NCI-H524 (cell line): ENCODE measurements around the gene SLC5A5.

Source experiments
- DNase-seq, 2 experiments: peaks; one replicate each; lab custom pipeline; 2025; lab: John Stamatoyannopoulos, UW

Gene SLC5A5

DNA sequence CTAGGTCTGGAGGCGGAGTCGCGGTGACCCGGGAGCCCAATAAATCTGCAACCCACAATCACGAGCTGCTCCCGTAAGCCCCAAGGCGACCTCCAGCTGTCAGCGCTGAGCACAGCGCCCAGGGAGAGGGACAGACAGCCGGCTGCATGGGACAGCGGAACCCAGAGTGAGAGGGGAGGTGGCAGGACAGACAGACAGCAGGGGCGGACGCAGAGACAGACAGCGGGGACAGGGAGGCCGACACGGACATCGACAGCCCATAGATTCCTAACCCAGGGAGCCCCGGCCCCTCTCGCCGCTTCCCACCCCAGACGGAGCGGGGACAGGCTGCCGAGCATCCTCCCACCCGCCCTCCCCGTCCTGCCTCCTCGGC, at the start of gene SLC5A5:
TSS of gene SLC5A5 (plus strand) at position 68 of the 373 bp plus-strand sequence. CDS start 375 bp downstream, outside the sequence.
- DNase-seq: peak; percentile 31 to 64

DNA sequence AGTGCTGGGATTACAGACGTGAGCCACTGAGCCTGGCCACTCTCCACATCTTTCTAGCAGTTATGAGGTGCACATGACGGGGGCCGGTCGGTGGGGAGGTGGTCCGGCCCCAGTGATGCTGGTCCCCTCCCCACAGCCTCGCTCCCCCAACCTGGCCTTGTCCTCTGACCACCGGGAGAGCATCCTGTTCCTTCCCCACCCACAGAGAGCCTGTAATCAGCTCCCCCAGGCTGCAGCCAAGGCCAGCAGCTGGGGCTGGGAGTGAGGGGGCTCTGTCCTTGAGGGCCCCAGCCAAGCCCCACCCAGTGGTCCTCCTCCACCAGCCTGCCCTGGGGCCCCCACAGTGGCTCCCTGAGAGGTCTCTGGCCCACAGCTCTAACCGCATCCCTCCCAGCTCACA, 47.4 kb upstream of the SLC5A5 start:
- DNase-seq: no peak

DNA sequence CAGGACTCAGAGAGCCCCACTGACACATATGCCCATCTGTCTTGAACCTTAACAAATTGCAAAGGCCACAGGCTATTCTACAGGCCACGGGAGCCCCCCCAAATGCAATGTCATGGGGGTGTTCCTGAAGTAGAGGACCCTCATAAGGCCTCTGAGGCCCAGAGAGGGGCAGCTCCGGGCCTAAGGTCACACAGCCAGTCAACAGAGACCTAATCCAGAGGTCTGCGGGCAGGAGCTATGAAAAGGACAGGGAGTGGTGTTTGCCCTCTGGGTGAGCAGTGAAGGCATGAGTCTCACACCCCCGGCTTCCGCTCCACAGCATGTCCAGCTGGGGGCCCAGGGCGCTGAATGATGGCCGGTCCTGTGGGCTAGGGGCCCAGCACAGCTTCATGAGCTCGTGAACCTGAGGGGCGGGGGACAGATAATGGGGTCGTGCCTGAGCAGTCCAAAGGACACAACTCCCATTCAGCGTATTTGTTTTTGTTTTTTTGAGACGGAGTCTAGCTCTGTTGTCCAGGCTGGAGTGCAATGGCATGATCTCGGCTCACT, 45.2 kb upstream of the SLC5A5 start:
- DNase-seq: no peak

DNA sequence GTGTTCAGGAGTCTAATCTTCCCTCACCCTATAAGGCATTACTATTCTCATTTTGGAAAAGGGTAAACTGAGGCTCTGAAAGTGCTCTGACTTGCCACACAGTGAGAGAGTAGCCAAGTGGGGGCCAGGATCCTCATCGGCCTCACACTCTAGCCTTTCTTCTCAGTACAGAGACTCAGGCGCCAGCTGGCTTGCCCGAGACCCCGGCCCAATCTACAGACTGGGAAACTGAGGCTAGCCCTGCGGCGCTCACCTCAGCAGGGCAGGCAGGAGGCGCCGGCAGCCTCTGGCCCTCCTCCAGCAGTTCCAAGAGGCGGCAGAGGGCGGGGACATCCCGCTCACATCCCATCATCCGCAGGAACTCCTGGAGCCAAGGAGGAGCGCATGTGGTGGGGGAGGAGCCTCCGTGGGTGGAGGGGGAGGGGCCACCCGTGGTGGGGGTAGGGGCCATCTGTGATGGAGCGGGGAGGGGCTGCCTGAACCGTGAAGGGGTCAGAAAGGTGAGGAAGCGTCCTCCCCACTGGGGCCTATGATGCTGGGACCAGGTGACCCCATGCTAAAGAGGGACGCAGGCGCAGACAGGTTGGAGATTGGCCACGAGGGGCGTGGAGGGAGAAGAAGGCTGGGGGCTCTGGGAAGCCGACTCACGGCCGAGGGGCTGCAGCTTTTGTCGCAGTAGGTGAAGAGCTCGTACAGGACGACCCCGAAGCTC, 41.7 kb upstream of the SLC5A5 start:
- peak; percentile 68 to 82 for DNase-seq

DNA sequence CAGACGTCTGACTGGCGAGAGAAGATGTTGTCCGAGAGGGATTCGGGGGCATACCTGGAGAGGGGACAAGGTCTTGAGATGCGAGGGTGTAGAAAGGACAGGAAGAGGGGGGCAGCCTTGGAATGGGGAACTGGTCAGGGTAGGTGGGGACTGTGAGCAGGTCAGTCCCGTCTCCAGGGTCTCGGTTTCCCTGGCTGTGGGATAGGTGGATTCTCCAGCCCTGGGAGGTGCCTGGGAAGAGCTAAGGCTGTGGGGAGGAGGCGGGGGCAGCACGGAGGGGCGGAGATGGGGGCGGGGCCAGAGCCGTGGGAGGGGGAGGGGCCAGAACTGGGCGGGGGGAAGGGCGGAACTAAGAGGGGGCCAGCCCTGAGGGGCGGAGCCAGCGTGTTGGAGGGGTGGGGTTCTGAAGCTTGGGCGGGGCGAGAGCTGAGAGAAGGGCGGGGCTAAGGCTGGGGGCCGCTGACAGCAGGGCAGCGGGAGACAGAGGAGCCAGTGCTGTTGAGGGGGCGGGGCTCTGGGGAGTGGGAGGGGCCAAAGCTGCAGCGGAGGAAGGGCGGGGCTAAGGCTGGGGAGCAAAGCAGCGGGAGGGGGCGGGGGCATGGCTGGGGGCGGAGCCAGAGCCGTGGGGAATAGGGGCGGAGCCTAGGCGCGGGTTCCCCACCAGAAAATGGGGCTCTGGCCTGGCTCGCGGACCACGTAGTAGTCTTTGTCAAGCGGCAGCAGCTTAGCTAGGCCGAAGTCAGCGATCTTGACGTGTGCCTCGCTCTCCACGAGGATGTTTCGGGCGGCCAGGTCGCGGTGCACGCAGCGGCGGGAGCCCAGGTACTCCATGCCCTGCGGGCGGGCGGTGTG, 41.0 kb upstream of the SLC5A5 start:
- peak; percentile 69 to 93 for DNase-seq

DNA sequence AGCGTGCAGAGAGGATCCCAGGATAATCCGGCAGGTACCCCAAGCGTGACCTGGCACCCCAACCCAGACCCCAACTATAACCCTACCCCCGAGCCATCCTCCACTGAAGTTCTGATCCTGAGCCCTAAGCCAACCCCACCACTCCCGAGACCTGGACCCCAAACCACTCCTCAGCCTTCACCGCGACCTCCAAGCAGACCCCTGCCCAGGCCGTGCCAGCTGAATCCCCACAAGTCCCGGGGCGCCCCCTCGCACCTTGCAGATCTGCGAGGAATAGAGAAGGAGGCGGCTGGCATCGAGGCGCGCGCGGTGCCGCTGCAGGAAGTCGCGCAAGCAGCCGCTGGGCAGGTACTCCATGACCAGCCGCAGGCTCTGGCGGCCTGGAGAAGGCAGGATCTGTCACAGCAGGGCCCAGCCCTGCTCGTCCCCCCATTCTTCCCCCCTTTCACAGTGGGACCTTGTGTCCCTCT, 40.3 kb upstream of the SLC5A5 start:
- DNase-seq: no peak

DNA sequence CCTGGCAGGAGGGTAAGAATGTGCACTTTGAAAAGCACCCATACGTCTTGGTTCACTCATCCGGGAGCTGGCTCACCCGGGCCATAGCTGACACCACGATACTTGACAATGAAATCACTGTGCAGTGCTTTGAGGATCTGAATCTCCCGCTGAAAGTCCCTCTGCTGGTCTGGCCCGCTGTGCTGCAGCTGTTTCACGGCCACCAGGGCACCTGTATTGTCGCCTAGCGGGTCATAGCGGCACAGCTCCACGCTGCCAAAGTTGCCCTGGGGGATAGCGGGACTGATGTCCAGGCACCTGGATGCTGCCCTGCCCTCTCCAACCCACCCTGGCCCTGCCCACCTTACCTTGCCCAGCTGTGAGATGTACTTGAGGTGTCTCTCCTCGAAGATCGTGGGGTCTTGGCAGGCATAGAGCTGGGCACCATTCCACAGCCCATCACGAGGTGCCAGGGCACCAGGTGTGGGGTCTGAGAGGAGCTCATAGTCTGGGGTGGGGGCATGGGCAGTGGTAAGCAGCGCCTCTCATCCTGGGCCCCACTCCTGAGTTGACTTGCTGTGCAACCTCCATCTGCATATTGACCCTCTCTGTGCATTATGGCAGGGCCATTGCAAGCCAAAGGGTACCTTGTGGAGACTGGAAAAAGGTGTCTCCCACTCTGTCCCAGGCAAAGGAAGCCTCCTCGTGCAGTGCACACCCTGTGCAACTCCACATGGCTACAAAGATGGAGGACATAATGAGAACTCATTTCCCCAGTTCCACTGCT, 39.1 kb upstream of the SLC5A5 start:
- DNase-seq: no peak

DNA sequence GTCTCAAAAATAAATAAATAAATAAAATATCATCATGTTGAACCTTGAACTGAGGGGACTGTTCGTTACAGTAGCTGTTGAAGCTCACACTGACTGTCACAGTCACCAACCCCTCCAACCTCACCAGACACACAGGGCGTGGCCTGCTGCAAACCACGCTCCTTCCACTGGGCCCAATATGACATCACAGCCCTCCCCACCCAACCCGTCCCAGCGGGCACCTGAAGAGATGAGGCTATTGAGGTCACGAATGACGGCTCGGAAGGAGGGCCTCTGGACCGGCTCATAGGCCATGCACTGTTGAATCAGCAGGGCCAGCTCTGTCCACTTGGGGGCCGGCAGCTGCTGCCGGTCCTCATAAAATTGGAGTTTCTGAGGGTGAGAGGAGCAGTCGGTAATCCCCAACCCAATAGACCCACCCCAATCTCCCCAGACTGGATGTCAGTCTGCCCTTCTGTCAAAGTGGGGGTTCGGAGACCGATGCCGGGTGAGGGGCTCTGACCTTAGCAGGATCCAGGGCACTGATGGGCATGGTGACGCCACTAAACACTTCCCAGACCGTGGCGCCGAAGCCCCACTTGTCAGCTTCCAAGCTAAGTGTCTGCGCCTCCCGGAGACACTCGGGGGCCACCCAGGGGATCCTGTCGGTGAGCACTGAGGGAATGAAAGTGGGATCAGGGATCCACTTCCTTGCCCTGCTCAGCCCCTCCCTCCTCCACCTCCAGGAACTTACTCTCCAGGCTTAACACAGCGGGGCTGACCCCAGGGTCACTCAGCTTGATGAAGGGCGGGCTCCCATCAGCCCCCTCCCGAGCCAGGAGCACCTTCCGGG, 37.2 kb upstream of the SLC5A5 start:
- DNase-seq: peak in 1 of 2 experiments; percentile 27

DNA sequence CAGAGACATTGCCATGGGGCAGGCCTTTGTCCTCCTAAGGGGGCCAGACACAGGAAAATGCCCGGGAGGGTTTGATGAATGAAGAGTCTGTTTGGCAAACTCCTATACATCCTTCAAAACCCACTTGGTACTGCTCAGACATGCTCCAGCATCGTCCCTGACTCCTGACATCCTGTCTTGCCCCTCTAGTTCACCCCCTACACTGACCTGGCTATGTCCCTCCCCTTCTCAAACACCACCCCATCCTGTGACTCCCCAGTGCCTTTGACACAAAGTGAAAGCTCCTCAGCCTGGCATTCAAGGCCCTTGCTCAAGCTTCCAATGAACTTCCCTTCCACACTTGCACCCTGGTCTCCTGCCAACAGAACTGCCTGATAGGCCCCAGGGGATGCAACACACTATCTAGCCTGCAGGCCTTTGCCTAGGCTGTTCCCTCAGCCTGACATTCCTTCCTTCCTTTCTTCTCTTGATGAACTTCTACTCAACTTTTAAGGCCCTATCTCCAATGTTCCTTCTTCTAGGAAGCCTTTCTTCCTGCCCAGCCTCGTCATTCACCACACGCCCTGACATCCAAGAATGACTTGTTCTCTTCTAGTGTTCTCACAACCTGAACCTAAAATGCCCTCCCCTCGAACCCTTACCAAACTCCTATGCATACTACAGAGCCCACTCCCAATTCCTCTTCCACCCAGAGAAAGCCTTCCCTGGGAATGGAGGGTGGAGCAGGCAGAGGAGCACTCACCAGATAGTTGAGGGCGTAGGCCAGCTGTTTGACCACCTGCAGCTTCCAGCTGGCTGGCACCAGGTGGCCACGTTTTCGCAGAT, 36.4 kb upstream of the SLC5A5 start:
- no peak for DNase-seq

DNA sequence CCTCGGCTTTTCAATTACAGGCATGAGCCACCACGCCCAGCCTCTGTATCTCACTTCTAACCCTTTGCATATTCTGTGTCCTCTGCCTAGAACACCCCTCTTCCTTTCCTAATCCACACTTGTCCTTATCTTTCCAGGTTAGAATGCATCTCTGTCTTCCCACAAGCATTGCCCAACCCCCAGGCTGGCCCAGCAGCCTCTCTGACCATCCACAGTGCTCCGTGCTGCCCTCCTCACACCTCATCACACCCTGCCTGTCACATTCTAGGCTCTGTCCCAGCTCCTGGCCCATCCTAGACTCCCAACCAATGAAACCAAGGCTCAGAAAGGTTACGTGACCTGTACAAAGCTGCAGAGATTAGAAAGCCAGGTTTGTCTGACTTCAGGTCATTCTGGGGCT, 35.2 kb upstream of the SLC5A5 start:
- DNase-seq: no peak

DNA sequence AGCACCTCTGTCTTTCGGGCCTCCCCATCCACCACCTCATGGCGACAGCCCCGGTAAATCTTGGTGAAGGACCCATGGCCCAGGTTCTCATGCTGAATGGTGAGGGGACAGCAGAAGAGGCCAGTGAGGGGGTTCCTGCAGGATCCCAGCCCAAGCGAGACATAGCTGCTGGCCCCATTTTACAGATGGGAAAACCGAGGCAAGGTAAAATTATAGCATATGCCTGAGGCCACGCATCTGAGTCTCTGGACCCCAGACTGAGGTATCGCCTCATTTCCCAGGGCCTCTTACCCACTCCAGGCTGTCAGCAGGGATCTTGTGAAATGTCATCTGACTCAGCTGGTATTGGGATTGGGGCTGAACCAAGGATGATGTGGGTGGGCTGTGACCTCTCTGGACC, 33.8 kb upstream of the SLC5A5 start:
- no peak for DNase-seq

DNA sequence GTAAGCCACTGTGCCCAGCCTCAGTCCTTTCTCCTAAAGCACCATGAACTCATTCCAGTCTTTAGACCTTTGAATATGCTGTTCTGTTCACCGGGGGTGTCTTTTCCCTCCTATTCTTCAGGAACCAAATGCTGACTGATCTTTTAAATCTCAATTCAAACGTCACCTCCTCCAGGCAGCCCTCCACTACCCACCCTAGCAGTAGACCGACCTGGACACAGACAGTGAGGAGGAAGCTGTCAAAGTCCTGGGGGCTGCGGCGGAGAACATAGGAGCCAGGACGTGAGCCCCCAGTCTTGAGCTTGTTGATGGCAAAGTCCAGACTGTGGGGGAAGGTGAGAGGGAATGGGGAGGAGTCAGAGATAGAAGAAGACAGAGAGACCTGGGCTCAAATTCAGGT, 31.7 kb upstream of the SLC5A5 start:
- no peak for DNase-seq

DNA sequence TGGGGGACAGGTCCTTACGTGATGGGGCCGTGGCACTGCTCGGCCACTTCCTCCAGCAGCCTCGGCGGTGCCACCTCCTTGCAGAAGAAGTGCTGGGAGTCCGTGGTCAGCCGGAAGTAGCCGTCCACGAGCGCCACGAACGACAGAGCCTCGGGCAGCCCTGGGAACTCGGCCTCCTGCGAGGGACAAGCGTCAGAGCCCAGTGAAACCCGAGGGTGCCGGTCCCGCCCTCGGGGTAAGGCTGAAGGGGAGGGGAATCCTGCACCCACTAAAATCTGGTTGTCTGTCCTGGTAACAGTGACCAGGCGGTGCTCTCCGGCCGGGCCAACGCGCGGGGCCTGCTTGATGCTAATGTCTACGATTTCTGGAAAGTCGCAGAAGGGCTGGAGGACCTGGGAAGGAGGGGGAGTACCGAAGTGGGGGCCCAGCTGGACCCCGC, 30.4 kb upstream of the SLC5A5 start:
- DNase-seq: no peak

DNA sequence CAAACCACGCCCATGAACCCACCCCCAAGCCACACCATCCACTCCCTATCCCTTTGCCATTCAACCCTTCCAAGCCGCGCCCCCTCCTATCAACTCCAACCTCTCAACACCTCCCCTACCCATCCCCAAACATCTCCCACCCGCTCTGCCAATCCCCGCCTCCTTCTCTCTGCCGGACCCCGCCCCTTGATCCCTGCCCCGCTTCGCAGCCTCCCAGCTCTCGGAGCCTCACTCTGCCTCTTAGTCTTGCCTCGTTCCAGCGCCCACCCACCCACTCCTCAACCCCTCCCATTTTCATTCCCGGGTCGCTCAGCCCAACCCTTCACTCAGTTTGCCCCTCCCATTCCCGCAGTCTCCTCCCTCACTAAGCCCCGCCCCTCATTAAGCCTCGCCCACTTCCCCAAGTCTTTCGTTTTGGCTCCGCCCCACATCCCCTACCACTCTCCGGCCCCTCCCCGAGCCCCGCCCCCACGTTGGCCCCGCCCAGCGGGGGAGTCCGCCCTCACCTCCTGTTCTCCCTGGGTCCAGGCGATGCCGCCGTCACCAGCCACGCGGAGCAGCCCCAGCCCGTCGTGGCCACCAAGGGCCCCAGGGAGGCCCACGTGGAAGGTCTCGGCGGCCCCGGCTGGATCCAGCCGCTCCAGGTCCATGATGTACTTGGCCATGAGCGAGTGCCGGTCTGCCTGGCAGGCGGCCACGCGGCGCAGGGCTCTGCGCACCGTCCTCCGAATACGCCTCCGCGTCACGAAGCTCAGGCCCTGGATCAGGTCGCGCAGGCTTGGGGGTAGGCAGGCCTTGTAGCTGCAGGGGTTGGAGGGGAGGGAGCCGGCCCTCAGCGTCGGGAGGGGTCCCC, 29.7 kb upstream of the SLC5A5 start:
- peak; percentile 92 to 95 for DNase-seq

DNA sequence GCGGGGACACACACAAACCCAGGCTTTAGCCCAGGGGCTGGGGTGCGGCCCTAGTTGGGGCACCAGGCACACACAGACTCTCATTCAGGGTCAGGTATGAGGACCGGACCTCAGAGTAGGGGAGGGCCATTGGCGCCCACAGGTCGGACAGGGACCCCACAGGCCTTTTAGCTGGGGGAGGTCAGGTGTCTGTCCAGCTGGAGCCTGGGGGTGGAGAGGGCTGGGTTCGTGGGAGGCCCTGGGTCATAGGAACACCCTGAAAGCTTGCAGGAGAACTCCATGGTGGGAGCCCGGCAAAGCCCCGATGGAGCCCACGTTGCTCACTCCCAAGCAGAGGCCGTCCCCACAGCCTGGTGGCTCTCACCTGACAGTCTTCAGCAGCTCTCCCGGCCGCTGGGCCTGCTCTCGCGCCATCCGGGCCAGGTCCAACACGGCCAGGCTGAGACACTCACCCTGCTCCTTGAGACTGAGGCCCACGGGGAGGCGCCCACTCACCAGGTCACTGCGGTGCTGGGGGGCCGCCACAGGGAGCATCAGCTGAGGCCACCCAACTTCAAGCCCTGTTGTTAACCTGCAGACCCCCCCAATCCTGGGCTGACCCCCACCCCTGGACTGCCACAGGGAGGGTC, 29.0 kb upstream of the SLC5A5 start:
- DNase-seq: no peak

DNA sequence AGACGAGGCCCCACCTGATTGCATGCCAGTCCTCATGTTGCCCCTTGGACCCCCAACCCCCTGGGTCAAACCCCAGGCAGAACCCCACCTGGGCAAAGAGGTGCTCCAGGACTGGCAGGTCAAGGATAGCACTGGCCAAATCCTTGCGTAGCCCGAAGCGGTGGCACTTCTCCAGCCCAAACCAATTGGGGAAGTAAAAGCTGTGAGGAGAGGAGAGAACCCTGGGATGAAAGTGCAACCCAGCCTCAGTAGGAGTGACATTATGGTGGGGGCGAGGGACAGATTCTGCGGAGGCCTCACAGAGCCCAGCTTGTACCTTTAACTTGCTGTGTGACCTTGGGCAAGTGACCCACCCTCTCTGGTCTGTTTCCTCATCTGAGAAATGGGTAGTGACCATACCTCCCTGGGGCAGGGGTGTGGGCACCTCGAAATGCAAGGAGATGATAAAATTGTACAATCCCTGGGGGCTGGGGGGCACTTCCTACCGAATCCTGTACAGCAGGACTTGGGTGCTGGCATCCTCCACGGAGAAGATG, 28.4 kb upstream of the SLC5A5 start:
- DNase-seq: no peak

DNA sequence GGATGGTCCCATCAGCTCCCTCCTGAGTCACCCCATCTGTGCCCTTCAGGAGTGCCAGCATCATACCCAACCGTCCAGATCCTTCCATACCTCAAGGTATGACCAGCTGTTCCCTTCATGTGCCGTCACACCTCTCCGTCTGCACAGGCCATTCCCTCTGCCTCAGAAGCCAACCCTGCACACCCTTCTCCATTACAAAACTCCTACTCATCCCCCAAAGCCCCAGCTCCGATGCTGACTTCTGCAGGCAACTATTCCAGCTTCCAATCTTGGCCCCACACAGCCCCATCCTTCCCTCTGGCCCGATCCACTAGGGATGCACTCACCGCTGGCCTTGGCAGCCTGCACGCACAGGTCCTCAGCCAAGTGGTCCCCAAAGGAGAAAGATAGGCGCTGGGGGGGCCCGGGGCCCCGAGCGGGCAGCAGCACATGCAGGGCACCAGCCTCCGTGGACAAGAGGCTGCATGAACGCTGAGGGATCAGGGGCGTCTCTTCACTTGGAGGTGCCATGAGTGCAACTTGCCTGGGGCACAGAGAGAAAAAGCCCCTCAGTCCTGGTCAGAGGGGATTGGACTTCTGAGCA, 27.7 kb upstream of the SLC5A5 start:
- no peak for DNase-seq

DNA sequence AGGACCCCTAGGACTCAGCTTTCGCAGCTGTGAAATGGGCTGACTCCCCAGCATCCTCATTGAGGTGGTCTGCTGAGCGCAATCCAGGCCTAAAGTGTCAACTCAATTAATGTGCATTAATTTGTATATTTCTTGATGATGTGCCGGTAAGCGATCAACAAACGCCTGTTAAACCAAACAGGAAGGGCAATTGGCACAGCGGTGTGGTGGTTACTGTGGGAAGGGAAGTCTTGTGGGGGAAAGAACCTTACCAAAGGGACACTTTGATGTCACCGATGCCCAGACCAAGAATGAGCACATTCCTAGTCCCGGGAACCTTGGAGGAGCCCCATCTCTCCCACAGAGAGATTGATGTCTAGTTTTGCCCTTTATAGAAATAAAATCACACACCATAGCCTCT, 25.6 kb upstream of the SLC5A5 start:
- no peak for DNase-seq
